Panc1 (cell line): Measurements from ENCODE around the gene AUH. TPM values are rescaled to one million over a fixed set of nuclear protein-coding genes. Genes with fewer than 3 reads are reported as not detected.

ENCODE experiments used
- ATAC-seq: fragments of 200-7000 bp; cut with Tn5 transposase; 2 replicates; pipeline ENCODE4 v1.9.1; 2020; ENCODE audit warnings: mild to moderate bottlenecking, moderate library complexity
- BruUV-seq: library from RNA; stranded (reverse); fragments of 400-500 nt; replicated peaks from 2 replicates; lab custom pipeline; 2021; lab: Mats Ljungman, UMichigan
- CTCF ChIA-PET: fragments of 300-600 bp; sonication (Branson Sonifier 250); formaldehyde crosslinking; loops from one replicate; lab custom pipeline; 2022; ENCODE audit warnings: antibody characterized with exemption; lab: Charles Lee
- POLR2A ChIA-PET: fragments of 300-600 bp; sonication (Branson Sonifier 250); formaldehyde crosslinking; loops from one replicate; lab custom pipeline; 2022; ENCODE audit warnings: antibody characterized with exemption; lab: Charles Lee
- DNase-seq: peaks from one replicate; pipeline ENCODE4 v3.0.0-alpha.2; 2010; ENCODE audit warnings: low read depth, low spot score
- H3K27ac ChIP-seq: 2 replicates; pipeline ENCODE4 v1.5.1; 2011; ENCODE audit warnings: mild to moderate bottlenecking, low read length, inconsistent platforms
- H3K27me3 ChIP-seq: fragments of 200-500 bp; sonication (Bioruptor generic); 2 replicates; pipeline ENCODE4 v1.6.0; 2014; ENCODE audit warnings: low read length, inconsistent platforms; ENCODE audit not compliant: control insufficient read depth, insufficient read depth
- H3K36me3 ChIP-seq: fragments of 200-500 bp; sonication (Bioruptor generic); 2 replicates; pipeline ENCODE4 v1.5.1; 2014; ENCODE audit warnings: inconsistent platforms, mild to moderate bottlenecking, low read length, moderate library complexity; ENCODE audit not compliant: control insufficient read depth, insufficient read depth
- H3K4me1 ChIP-seq: 2 replicates; pipeline ENCODE4 v1.5.1; 2011; ENCODE audit warnings: inconsistent platforms, mild to moderate bottlenecking, low read length, moderate library complexity; ENCODE audit not compliant: control insufficient read depth, insufficient read depth
- H3K4me3 ChIP-seq, 2 experiments: 2 replicates each; pipeline ENCODE4 v1.5.1; 2011 to 2012; ENCODE audit warnings: low read depth in 2 of 2, low read length in 2 of 2, mild to moderate bottlenecking in 2 of 2, inconsistent platforms in 1 of 2, moderate library complexity in 1 of 2
- H3K9me3 ChIP-seq: fragments of 200-500 bp; sonication (Bioruptor generic); 2 replicates; pipeline ENCODE4 v1.5.1; 2014; ENCODE audit warnings: low read depth, mild to moderate bottlenecking, inconsistent platforms, low read length, moderate library complexity; ENCODE audit not compliant: control insufficient read depth, insufficient read depth
- POLR2AphosphoS5 ChIP-seq: IDR thresholded peaks from 2 replicates; pipeline ENCODE4 v1.6.1; 2012; ENCODE audit warnings: mild to moderate bottlenecking, low read depth, low read length, moderate library complexity
- SIN3A ChIP-seq: IDR thresholded peaks from 2 replicates; pipeline ENCODE4 v1.6.1; 2012; ENCODE audit warnings: low read depth, mild to moderate bottlenecking, low read length, moderate library complexity, borderline replicate concordance; ENCODE audit not compliant: insufficient read depth
- TCF7L2 ChIP-seq: IDR thresholded peaks from 2 replicates; pipeline ENCODE4 v1.6.1; 2011; ENCODE audit warnings: mild to moderate bottlenecking, low read depth, low read length, inconsistent platforms
- in situ Hi-C: cut with HindIII; loops from 2 replicates; pipeline ENCODE4 v1.10.0; 2016; ENCODE audit warnings: low sequenced_read_pairs, low pct_unique_long_range_greater_than_20kb
- intact Hi-C: fragments of 100-400 bp; cut with micrococcal nuclease; formaldehyde crosslinking; loops from one replicate; pipeline ENCODE4 v1.10.0; 2022; ENCODE audit not compliant: unreplicated experiment
- total RNA-seq: library from RNA; stranded (reverse); gene quantifications from one replicate; pipeline ENCODE4 v1.2.1, GENCODE V29; 2021; ENCODE audit not compliant: unreplicated experiment
- TF ChIP-seq, protein P1 (sequence below): fragments of 450-650 bp; IDR thresholded peaks from 2 replicates; pipeline ENCODE4 v1.5.1; 2017; ENCODE audit warnings: mild to moderate bottlenecking
- TF ChIP-seq, protein P2 (sequence below), 2 experiments: IDR thresholded peaks; 2 replicates each; pipeline ENCODE4 v1.6.1; 2011 to 2012; ENCODE audit warnings: low read depth in 2 of 2, control low read depth in 1 of 2, low read length in 1 of 2, mild to moderate bottlenecking in 1 of 2, moderate library complexity in 1 of 2; ENCODE audit not compliant: insufficient read depth in 1 of 2

The AUH gene
- total RNA-seq, 1 experiment from 2014 or later = 7.7 TPM

DNA sequence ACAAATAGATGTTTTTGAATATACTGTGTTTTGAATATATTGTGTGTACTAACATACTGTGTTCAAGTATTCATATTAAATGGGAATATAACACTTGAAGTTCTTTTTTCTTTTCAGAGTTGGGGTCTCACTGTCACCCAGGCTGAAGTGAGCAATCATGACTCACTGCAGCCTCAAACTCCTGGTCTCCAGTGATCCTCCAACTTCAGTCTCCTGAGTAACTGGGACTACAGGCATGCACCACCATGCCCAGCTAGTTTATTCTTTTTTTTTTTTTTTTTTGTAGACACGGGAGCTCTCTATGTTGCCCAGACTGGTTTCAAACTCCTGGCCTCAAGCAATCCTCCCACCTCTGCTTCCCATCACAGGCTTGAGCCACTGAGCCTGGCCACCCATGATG, 23.2 kb upstream of the AUH start:
- H3K36me3 ChIP-seq = no peaks in the 10 kb centered on the region
- intact Hi-C loops (no loop called here), in situ Hi-C loops (no loop called here)
- no peaks in the 10 kb centered on the region for H3K27me3 ChIP-seq
- BruUV-seq = no TSS peak
- CTCF ChIA-PET = interaction anchor here (0.6 kb wide), 1 partner anchor 1204 kb away, joined by 3 read pairs; no protein-coding TSS in a partner anchor
- POLR2A ChIA-PET = no interaction called here
- ATAC-seq = no peak
- H3K9me3 ChIP-seq = no peaks in the 10 kb centered on the region
- no peak overlapping the region for H3K4me3 ChIP-seq
- TF ChIP-seq SIN3A = no peak
- TF ChIP-seq, protein P1, sequence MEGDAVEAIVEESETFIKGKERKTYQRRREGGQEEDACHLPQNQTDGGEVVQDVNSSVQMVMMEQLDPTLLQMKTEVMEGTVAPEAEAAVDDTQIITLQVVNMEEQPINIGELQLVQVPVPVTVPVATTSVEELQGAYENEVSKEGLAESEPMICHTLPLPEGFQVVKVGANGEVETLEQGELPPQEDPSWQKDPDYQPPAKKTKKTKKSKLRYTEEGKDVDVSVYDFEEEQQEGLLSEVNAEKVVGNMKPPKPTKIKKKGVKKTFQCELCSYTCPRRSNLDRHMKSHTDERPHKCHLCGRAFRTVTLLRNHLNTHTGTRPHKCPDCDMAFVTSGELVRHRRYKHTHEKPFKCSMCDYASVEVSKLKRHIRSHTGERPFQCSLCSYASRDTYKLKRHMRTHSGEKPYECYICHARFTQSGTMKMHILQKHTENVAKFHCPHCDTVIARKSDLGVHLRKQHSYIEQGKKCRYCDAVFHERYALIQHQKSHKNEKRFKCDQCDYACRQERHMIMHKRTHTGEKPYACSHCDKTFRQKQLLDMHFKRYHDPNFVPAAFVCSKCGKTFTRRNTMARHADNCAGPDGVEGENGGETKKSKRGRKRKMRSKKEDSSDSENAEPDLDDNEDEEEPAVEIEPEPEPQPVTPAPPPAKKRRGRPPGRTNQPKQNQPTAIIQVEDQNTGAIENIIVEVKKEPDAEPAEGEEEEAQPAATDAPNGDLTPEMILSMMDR = no peak
- H3K27ac ChIP-seq = no peak overlapping the region
- DNase-seq = no peak
- no peaks in the 10 kb centered on the region for H3K4me1 ChIP-seq

GRCh38 chr9:91383577-91383976, 21.9 kb upstream of the AUH start:
- no peaks in the 10 kb centered on the region for H3K9me3 ChIP-seq
- TF ChIP-seq SIN3A (no peak), POLR2AphosphoS5 (no peak), TCF7L2 (no peak)
- TF ChIP-seq, protein P1 = no peak
- TF ChIP-seq, protein P2, sequence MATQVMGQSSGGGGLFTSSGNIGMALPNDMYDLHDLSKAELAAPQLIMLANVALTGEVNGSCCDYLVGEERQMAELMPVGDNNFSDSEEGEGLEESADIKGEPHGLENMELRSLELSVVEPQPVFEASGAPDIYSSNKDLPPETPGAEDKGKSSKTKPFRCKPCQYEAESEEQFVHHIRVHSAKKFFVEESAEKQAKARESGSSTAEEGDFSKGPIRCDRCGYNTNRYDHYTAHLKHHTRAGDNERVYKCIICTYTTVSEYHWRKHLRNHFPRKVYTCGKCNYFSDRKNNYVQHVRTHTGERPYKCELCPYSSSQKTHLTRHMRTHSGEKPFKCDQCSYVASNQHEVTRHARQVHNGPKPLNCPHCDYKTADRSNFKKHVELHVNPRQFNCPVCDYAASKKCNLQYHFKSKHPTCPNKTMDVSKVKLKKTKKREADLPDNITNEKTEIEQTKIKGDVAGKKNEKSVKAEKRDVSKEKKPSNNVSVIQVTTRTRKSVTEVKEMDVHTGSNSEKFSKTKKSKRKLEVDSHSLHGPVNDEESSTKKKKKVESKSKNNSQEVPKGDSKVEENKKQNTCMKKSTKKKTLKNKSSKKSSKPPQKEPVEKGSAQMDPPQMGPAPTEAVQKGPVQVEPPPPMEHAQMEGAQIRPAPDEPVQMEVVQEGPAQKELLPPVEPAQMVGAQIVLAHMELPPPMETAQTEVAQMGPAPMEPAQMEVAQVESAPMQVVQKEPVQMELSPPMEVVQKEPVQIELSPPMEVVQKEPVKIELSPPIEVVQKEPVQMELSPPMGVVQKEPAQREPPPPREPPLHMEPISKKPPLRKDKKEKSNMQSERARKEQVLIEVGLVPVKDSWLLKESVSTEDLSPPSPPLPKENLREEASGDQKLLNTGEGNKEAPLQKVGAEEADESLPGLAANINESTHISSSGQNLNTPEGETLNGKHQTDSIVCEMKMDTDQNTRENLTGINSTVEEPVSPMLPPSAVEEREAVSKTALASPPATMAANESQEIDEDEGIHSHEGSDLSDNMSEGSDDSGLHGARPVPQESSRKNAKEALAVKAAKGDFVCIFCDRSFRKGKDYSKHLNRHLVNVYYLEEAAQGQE (IDR thresholded peaks at IDR 0.05; ENCODE audit: insufficient read depth in 1 of 2, low read depth in 2 of 2, low read length in 1 of 2) = no peak
- ATAC-seq (no peak), DNase-seq (no peak)
- H3K4me3 ChIP-seq = no peak overlapping the region
- CTCF ChIA-PET = no interaction called here
- POLR2A ChIA-PET = no interaction called here
- no peaks in the 10 kb centered on the region for H3K4me1 ChIP-seq
- intact Hi-C loops (no loop called here), in situ Hi-C loops (no loop called here)
- no peaks in the 10 kb centered on the region for H3K36me3 ChIP-seq
- H3K27me3 ChIP-seq = no peaks in the 10 kb centered on the region
- BruUV-seq = no TSS peak
- no peak overlapping the region for H3K27ac ChIP-seq
